ENCODE results near the gene NPAS1.

The NPAS1 gene, protein sequence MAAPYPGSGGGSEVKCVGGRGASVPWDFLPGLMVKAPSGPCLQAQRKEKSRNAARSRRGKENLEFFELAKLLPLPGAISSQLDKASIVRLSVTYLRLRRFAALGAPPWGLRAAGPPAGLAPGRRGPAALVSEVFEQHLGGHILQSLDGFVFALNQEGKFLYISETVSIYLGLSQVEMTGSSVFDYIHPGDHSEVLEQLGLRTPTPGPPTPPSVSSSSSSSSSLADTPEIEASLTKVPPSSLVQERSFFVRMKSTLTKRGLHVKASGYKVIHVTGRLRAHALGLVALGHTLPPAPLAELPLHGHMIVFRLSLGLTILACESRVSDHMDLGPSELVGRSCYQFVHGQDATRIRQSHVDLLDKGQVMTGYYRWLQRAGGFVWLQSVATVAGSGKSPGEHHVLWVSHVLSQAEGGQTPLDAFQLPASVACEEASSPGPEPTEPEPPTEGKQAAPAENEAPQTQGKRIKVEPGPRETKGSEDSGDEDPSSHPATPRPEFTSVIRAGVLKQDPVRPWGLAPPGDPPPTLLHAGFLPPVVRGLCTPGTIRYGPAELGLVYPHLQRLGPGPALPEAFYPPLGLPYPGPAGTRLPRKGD

DNA sequence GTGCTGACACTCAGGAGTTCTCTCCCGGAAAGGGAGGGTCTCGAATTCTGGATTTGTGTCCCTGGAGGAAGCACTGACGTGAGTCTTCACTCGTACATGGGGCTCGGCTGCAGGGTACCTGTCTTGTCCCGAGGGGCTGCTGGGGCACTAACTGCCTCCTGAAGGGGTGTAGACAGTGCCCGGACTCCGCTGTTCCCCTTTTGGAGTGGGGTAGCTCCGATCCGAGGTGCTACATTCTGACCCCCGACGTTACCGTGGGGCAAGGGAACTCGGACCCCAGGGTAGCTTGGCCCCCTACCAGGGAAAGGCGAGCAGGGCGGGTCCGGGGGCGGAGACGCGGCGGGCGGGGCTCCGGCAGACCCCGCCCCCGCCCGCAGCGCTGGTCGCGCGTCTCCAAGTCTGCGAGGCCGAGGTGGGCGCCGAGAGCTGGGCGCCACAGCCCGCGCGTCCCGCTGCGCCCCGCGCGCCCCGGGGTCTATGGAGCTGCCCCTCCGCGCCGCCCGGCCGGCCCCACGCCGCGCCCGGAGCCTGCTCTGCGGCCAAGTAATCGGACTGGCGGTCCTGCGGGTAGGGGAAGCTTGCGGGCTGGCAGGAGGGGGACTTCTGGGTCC lies at the start of gene NPAS1:
TSS of gene NPAS1 (plus strand) at position 407 of the 611 bp plus-strand sequence. CDS start 1,211 bp downstream, outside the sequence.
- no peak for DNase-seq

DNA sequence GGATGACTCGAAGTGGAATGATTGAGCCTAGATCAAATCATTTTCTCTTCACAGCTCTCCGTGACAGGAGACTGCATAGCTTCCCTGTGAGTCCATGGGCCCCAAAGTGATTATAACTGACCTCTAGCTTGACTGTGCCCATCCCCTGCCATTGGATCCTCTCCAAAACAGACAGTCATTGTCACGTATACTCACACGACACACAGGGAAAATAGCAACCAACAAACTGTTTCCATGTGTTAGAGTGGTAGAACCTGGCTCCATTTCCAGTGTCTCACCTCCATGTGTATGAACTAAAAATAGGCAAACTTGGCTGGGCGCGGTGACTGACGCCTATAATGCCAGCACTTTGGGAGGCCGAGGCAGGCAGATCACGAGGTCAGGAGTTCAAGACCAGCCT lies 48.8 kb upstream of the NPAS1 start:
- DNase-seq: no peak

DNA sequence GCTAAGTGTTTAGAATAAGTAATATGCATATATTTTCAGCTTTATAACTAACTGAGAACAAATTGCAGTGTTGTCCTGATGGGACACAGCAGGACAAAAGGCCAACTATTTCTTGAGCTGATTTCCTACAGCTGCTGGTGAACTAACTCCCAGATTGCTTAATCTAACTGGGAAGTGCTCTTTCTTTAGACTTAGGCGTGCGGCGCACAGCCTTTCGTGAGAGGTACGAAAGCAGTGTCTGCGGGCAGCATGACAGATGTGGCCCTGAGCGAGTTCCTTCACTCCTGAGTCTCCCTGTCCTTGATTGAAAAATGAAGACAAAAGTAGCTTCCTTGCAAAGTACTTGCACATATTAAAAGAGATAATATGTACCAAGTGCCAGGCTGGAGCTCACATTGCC lies 47.3 kb upstream of the NPAS1 start:
- DNase-seq: no peak

DNA sequence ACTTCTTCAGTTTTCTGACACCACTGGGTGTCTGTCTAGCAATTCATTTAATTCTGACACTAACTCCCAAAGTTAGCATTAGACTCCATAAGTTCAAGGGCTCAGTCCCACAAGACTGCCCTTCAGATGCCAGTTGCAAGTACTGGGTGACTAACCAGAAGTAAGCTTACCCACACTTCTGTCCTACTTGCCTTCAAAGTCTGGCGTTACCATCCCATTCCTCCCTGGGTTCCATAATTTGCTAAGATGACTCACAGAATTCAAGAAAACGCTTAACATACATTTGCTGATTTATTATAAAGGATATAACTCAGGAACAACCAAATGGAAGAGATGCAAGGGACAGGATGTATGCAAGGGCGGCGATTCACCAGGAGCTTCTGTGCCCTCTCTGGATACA lies 45.5 kb upstream of the NPAS1 start:
- no peak for DNase-seq

DNA sequence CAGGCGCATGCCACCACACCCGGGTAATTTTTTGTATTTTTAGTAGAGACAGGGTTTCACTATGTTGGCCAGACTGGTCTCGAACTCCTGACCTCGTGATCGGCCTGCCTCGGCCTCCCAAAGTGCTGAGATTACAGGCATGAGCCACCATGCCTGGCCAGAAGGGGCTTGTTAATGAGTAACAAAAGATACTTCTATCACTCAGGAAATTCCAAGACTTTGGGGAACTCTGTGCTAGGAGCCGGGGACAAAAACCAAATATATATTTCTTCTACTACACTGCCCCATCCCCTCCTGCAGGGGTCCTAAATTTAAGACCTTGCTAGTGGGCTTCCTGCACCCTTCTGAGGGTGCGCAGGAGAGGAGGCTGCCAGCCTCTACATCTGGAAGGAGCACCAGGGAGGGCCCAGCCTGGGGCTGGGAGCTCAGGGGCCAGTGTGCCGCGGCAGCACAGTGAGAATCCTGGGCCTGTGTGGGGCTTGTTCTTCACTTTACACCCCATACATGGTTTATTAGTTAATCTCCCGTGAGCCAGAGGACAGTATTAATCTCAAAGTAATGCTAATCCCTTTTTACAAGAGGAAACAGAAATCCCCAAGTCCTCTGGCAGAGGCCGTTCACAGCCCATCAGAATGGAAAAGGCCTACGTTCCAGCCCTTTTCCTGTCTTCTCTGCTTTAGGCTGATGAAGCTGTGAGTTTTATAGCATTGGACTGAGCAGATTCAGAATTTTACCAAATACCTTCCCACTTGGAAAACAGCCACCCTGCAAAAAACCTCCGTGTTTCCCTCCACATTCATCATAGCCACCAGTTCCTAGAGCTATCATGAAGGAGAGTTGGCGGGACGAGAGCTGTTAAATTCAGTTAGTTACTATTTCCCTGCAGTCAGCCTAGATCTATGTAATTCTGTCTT lies 44.4 kb upstream of the NPAS1 start:
- no peak for DNase-seq

DNA sequence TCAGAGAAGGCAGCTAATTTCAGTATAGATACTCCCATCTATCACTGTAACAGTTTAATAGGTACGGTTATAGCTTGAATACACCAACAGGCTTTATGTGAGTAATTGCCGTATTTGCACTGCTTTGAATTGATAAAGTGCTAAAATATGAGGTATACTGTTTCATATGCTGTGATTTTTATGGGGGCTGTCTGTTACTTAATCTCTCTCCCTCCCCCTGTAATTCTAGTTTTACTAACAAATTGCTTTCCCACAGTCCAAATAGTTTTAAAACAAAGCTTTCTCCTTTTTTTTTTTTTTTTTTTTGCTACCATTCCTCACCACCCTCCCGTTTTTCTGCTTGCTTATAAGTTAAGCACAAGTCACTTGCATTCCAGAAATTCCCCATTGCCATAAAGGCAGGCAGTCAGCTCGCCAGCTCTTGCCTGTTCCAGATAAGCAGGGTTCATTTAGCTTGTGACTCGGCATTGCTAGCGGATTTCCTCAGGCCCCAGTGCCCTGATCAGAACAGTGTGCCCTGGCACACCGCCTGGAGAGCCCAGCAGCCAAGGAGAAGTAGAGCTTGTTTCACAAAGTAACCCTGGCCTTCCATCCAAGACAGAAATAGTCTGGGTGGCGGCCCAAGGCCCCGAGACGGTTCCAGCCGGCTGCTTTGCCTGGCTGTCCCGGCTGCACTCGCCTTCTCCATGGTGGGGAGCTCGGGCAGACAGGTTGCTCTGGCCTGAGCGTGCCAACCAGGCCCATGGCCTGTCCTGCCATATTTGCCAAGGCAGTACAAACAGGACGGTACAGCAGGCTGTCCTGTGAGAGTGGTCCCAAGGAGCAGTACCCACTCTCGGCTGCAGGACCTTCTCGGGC lies 43.5 kb upstream of the NPAS1 start:
- no peak for DNase-seq

DNA sequence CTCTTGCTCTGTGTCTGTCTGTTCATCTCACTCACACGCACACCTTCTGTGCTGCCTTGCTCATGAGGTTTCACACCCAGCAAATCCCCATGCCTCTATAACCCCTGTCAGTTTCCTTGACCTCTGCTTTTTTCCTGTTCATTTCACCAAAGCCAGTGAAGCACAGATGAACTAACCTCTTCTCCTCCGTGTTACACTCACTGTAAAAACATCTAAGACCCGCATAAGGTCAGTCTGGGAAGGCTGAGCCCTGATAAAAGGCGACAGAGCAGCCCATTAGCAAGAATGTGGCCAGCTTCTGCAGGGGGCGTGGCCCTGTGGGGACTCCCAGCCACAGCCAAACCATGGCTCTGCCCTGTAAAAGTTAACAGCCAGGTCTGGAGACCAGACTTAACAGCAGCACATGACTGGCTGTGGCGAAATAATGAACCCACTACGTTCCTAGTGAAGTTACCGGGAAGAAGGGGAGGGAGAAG lies 42.8 kb upstream of the NPAS1 start:
- no peak for DNase-seq

DNA sequence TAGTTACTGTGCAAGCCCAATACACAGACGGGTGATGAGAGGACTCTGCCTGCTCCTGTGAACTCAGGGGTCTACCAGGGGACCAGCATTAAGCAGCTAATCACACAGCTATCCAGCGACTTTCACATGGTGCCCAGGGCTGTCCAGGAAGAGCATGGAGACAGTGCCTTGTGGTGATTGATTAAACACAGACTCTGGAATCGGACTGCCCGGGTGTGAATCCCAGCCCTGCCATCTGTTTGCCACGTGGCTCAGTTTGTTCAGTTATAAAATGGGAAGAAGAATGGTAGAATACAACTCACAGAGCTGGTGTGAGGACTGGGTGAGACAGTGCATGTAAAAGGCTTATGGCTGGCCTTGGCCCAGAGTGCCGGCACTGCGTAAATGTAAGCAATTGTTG lies 42.1 kb upstream of the NPAS1 start:
- no peak for DNase-seq

DNA sequence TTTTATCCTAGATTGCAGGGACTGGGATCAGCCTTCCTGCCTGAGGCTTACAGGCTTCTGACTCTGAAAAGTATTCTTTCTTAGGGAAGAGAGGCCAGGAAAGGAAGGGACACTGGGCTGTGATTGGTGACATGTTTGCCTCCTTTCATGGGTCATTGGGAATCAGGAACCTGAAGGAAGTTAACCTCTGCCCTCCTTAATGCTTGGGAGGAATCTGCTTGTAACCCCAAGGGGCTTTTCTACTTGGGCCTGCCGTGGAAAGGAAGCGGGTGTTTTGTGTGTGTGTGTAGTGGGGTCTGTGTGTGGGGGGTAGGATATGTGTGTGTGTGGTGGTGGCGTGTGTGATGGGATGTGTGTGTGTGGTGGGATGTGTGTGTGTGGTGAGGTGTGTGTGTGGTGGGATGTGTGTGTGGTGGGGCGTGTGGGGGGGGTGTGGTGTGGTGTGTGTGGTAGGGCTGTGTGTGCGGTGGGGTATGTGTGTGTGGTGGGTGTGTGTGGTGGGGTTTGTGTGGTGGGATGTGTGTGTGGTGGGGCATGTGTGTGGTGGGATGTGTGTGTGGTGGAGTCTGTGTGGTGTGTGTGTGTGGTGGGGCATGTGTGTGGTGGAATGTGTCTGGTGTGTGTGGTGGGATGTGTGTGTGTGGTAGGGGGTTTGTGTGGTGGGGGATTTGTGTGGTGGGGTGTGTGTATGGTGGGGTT lies 41.3 kb upstream of the NPAS1 start:
- DNase-seq: no peak

DNA sequence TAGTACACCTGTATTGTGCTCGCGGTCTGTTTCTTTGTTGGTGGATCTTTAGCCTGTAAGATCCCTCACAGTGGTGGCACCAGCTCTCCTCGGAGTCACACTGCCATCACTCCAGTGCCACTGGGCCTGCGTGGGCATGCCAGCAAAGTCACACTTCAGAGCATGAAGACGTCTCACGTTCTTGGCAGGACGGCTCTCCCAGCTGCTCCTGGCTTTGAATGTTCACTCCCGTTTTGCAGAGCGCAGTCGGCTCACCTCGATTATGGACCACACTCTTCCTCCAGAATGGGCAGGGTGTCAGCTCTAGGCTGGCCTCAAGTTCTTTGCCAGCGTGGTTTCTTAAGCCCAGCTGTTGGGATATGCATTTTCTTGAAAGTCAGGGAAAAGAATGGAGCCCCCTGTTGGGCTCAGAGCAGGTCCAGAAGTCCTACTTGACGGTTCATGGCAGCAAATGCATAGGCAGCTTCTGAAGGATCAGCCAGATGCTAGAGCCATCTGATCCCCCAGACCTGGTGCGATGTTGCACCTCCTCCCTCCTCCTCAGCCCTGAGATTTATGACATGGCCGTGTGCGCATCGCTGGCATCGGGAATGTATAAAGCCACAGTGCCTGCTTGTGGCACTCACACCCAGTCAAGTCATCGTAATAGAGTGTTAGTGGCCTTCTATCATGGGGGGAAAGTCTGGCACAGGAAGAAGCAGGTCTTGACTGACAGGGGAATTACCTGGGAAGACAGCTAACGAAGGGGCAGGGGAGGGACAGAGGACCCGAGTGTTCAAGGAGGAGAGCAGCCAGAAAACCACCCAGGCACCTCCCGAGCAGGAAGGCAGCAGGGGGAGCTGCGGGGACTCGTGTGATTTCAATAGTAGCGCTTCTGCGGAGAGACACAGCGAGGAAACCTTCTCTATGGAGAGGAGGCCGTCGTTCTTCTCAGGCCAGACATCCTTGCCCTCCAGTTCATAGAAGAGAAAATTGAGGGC lies 40.2 kb upstream of the NPAS1 start:
- DNase-seq: no peak

DNA sequence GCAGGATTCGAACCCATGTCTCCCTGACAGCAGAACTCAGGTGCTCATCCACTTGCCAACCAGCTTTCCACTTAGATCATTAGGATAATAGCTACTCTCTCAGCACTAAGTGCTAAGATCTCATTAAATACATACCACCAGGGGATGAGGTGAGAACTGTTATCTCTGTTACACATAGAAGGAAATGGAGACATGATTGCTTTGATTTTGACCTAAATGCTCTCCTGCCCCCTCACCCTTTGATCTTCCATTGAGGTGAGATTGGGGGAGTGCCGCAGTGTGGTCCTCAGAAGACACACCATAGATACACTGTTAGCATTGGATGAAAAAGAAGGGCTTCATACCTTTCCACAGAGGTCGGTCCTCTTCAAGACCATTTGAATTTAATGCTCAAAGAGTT lies 38.9 kb upstream of the NPAS1 start:
- DNase-seq: no peak

DNA sequence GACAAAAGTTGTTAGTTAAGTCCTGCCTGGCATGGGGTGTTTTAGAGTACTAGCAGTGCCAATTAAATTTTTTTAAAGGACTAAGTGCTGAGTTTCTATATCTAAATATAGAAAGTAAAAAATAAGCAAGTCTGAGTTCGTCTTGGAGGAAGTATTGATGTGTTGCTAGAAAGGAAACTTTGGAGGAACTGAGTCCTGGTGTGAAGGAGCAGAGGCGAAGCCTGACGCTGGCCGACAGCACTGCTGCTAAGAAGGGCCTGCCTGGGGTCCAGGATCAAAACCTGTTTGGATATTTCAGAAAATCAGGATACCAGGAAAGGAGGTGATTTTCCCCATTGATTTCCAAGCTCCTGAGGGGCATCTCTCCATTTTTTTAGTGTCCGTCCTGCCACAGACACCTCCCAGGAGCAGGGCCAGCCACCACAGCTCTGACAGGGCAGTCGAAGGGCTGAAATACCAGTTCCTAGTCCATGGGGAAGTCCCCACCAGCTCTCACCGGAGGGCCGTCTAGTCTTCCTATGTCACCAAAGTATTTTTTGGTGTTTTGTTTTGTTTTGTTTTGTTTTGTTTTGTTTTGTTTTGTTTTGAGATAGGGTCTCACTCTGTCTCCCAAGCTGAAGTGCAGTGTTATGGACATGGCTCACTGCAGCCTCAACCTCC lies 38.2 kb upstream of the NPAS1 start:
- no peak for DNase-seq

DNA sequence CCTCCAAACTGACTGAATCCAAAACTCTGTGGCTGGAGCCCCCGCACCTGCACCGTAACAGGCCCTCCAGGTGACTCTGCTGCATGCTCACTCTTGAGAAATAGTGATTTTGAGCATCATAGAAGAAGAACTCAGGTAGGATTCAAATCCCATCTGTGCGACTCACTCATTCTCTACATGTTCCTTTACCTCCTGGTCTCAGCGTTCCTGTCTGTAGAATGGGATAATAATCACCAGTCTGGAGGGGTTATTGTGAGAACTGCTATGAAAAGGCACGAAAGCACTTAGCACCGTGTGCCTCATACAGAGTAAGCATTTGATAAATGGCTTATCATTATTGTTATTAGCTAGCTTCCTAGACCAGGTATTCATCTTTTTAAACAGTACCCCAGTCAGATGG lies 36.5 kb upstream of the NPAS1 start:
- DNase-seq: no peak

DNA sequence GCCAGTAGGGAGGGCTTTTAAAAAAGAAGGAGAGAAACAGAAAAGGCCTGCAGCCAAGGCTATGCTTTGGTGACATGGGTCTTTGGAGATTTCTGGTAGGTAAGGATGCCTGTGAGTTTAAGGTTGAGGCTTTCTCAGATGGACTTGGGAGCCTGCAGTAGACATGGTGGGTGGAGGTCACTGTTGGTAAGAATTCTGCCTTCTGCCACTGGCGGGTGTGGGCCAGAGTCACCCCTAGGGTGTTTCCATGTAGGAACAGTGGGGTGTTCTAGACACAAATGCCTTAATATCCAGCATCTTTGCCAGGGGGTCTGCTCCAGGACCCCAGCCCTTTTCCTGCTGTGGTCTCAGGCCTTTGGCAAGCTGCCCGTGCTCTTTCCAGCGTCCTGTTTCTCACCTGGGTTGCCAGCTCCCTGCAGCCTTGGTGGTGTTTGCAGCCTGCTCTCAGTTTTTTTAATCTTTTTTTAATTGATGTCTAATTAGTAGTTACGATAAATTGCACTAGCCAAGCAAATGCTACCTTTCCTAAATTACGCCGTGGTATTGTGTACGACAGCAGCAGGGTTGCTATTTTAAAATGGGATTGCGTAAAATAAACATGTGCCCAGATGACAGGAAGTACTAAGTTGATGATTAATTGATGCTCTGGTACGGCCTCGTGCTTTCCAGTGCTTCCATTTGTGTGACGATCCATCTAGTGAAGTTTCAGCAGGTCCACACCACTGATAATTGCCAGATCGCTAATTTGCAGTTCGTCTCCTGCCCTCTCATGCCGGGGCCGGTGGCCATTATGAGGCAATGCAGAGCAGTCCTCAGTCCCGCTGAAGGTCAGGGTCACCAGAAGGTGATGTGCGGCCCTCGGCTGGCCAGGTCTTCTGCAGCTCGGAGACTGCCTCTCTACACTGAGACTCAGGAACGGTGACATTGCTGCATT lies 35.3 kb upstream of the NPAS1 start:
- DNase-seq: no peak

DNA sequence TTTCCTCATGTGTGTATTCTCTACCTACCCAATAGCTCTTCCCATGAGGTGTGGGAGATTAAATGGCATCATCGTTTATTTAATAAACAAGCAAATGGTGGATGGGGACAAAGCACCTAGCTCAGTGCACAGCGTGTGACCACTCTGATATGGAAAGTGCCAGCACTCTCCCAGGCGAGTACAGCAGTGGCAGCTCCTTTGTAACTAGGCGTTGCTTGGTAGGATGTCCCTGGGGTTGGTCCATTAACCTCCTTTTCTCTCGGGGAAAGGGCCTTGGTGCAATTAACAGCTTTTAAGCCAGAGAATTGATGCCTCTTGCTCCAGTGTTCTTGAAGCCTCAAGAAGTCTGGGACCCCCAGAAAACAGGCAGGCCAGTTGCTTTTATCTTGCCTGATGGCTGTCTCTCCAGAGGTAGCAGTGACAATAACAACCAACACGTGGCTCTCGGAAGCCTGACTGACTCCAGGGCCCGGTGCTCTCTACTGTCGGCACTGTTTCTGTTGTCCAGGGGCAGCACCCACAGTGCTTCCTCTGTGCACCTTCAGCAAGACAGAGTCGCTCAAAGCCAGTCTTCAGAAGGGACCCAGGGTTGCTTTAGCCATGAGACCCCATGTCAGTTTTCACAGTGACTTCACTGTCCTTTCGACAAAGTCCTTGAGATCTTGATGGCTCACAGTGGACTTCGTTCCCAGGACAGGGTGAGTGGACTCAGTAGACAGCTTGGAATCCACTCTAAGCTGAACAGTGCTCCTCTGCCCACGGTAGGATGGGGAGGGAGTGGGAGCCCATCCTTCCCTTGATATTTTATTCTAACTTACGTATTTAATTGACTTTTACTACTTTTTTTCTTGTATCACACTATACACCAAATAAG lies 33.9 kb upstream of the NPAS1 start:
- no peak for DNase-seq

DNA sequence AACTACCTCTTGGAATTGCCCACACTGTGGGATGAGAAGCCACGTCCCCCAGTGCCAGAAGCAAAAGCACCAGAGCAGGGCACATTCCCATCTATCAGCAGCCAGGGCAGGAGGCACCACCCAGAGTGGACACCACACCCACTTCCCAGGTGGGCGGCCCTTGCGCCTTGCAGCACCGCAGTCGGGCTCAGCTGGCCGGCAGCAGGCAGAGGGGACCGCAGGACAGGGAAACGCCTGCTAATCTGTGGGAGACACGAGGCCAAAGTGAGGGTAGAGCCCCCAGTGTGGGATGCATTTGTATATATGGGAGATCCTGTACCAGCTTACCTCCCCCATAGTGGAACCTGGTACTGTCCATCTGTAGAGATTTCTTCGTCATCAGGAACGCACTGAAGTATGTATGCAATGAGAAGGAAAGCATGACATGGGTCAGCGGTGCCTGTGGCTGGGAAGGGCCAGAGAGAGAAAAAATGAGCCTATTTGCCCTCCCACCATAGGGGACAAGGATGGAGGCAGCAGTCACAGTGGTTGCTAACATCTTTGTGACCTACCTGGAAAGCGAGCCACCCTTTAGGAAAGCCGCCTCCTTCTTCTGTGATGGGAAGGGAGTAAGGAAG lies 30.9 kb upstream of the NPAS1 start:
- DNase-seq: no peak

Data from activated CD8-positive, alpha-beta memory T cell treated with anti-CD3 and anti-CD28 coated beads, Interleukin-2, amount 50 U/mL, for 48 hours (primary cell).